Caco-2 (cell line): ENCODE measurements around the gene AK5. TPM values are rescaled to one million over a fixed set of nuclear protein-coding genes. Genes with fewer than 3 reads are reported as not detected.

Experiments used
- BruUV-seq: library from RNA; stranded (reverse); fragments of 400-500 nt; replicated peaks from 2 replicates; lab custom pipeline; 2021; lab: Mats Ljungman, UMichigan
- CTCF ChIA-PET: fragments of 300-600 bp; sonication (Branson Sonifier 250); formaldehyde crosslinking; loops from one replicate; lab custom pipeline; 2022; ENCODE audit warnings: antibody characterized with exemption; lab: Charles Lee
- POLR2A ChIA-PET: fragments of 300-600 bp; sonication (Branson Sonifier 250); formaldehyde crosslinking; loops from one replicate; lab custom pipeline; 2022; ENCODE audit warnings: antibody characterized with exemption; lab: Charles Lee
- DNase-seq, 2 experiments: peaks; one replicate each; pipeline versions ENCODE4 v3.0.0 to v3.0.0-alpha.2; 2020 to 2022
- H3K27me3 ChIP-seq: replicated peaks from 2 replicates; pipeline ENCODE4 v1.6.0; 2011; ENCODE audit warnings: low read length; ENCODE audit not compliant: control insufficient read depth, insufficient read depth
- H3K36me3 ChIP-seq: 2 replicates; pipeline ENCODE4 v1.5.1; 2011; ENCODE audit warnings: low read length; ENCODE audit not compliant: control insufficient read depth, insufficient read depth
- H3K4me1 ChIP-seq: fragments of 250-450 bp; sonication (Bioruptor Pico); 2 replicates; pipeline ENCODE4 v1.5.1; 2020; ENCODE audit warnings: mild to moderate bottlenecking
- H3K4me3 ChIP-seq: 2 replicates; pipeline ENCODE4 v1.5.1; 2011; ENCODE audit warnings: low read depth, mild to moderate bottlenecking, control low read depth, low read length
- H3K9me3 ChIP-seq: fragments of 250-450 bp; sonication (Bioruptor Pico); 2 replicates; pipeline ENCODE4 v1.5.1; 2020; ENCODE audit warnings: mild to moderate bottlenecking, moderate library complexity
- H3K27ac Mint-ChIP-seq: one replicate; pipeline ENCODE4 v1.8.0; 2022; ENCODE audit warnings: mixed read lengths; ENCODE audit not compliant: unreplicated experiment
- H3K27me3 Mint-ChIP-seq: one replicate; pipeline ENCODE4 v1.8.0; 2022; ENCODE audit warnings: mixed read lengths; ENCODE audit not compliant: insufficient read depth, unreplicated experiment
- H3K36me3 Mint-ChIP-seq: one replicate; pipeline ENCODE4 v1.8.0; 2022; ENCODE audit warnings: mild to moderate bottlenecking, mixed read lengths; ENCODE audit not compliant: insufficient read depth, unreplicated experiment
- H3K4me1 Mint-ChIP-seq: one replicate; pipeline ENCODE4 v1.8.0; 2022; ENCODE audit warnings: low read depth, mixed read lengths; ENCODE audit not compliant: unreplicated experiment
- H3K4me3 Mint-ChIP-seq: one replicate; pipeline ENCODE4 v1.8.0; 2022; ENCODE audit warnings: mild to moderate bottlenecking, moderate library complexity, mixed read lengths; ENCODE audit not compliant: unreplicated experiment
- H3K9me3 Mint-ChIP-seq: one replicate; pipeline ENCODE4 v1.8.0; 2022; ENCODE audit warnings: mixed read lengths; ENCODE audit not compliant: unreplicated experiment
- intact Hi-C: fragments of 100-400 bp; cut with micrococcal nuclease; formaldehyde crosslinking; loops from one replicate; pipeline ENCODE4 v1.10.0; 2022; ENCODE audit not compliant: unreplicated experiment
- total RNA-seq: library from RNA; stranded (reverse); gene quantifications from 2 replicates; pipeline ENCODE4 v1.2.3, GENCODE V29; 2022
- TF ChIP-seq, protein P1 (sequence below), 2 experiments: fragments of 200-600 bp in 1 of 2; IDR thresholded peaks; 1 replicate in 1 of 2; 2 replicates in 1 of 2; pipeline versions ENCODE4 v1.5.1 to v1.8.0; 2011 to 2022; ENCODE audit warnings: antibody characterized with exemption in 1 of 2, control low read depth in 1 of 2, inconsistent platforms in 1 of 2, low read depth in 1 of 2, low read length in 1 of 2, mild to moderate bottlenecking in 1 of 2, moderate library complexity in 1 of 2; ENCODE audit not compliant: insufficient read depth in 1 of 2, severe bottlenecking in 1 of 2, unreplicated experiment in 1 of 2

AK5 gene
- total RNA-seq, 1 experiment from 2014 or later, result not detected

DNA sequence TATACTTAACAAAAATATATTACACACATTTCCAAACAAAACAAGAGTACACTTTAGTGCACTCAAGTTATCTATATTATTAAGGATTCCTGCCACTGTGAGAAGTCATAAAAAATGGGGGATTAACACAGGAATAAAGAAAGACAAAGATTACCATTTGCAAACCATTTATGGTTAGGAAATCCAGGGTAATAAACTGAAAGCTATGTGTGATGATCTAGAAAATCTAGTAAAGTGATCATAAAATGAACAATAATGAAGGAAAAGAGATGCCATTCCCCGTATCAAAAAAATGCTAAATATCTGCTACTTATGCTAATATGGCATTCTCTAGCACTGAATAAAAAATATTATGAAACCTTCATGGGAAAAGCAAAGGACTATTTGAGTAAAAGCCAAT lies 101.4 kb downstream of the AK5 start:
- Histone ChIP-seq H3K4me3 (no peak overlapping the region), H3K4me1 (peaks cover 13% of the 10 kb centered on the region; the same call in 1 of the 2 replicates), H3K36me3 (no peaks in the 10 kb centered on the region), H3K9me3 (no peaks in the 10 kb centered on the region), H3K27me3 (no peaks in the 10 kb centered on the region)
- DNase-seq, result no peak
- BruUV-seq, result no TSS peak
- TF ChIP-seq, protein P1, sequence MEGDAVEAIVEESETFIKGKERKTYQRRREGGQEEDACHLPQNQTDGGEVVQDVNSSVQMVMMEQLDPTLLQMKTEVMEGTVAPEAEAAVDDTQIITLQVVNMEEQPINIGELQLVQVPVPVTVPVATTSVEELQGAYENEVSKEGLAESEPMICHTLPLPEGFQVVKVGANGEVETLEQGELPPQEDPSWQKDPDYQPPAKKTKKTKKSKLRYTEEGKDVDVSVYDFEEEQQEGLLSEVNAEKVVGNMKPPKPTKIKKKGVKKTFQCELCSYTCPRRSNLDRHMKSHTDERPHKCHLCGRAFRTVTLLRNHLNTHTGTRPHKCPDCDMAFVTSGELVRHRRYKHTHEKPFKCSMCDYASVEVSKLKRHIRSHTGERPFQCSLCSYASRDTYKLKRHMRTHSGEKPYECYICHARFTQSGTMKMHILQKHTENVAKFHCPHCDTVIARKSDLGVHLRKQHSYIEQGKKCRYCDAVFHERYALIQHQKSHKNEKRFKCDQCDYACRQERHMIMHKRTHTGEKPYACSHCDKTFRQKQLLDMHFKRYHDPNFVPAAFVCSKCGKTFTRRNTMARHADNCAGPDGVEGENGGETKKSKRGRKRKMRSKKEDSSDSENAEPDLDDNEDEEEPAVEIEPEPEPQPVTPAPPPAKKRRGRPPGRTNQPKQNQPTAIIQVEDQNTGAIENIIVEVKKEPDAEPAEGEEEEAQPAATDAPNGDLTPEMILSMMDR (IDR thresholded peaks at IDR 0.05; ENCODE audit: insufficient read depth in 1 of 2, low read depth in 1 of 2, low read length in 1 of 2, severe bottlenecking in 1 of 2, unreplicated experiment in 1 of 2), result no peak
- ChIA-PET POLR2A (no interaction called here), CTCF (no interaction called here)
- Mint-ChIP-seq H3K4me1 (peaks cover 7% of the 10 kb centered on the region), H3K4me3 (no peak overlapping the region), H3K27ac (no peak overlapping the region), H3K27me3 (no peaks in the 10 kb centered on the region), H3K36me3 (no peaks in the 10 kb centered on the region), H3K9me3 (no peaks in the 10 kb centered on the region)
- intact Hi-C loops, result no loop called here

DNA sequence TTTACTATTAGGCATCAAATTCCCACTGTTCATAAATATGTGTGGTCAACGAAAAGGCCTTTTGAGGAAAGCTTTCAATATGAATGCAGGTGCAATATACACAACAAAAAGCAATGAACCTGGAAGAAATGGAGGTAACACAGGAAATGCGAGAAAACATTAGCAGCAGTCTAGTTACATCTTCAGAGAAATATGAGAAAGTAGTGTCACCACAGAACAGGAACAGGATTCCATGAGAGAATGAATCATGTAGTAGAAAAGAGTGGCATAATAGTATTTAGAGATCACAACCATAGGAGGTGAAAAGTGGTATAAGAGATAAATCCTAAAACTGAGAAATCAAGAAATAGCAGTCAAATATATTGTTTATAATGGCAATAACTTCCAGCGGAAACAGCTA lies 103.7 kb downstream of the AK5 start:
- no peak for DNase-seq
- Mint-ChIP-seq H3K4me3 (no peak overlapping the region), H3K4me1 (no peaks in the 10 kb centered on the region), H3K27me3 (peaks cover 3% of the 10 kb centered on the region), H3K27ac (no peak overlapping the region), H3K9me3 (no peaks in the 10 kb centered on the region), H3K36me3 (no peaks in the 10 kb centered on the region)
- no peaks in the 10 kb centered on the region for H3K36me3 ChIP-seq
- BruUV-seq, result no TSS peak
- CTCF ChIA-PET, result no interaction called here
- intact Hi-C loops, result no loop called here
- H3K27me3 ChIP-seq, result no peaks in the 10 kb centered on the region
- POLR2A ChIA-PET, result no interaction called here
- H3K4me1 ChIP-seq, result no peaks in the 10 kb centered on the region
- TF ChIP-seq, protein P1 (IDR thresholded peaks at IDR 0.05; ENCODE audit: insufficient read depth in 1 of 2, low read depth in 1 of 2, low read length in 1 of 2, severe bottlenecking in 1 of 2, unreplicated experiment in 1 of 2), result no peak
- H3K9me3 ChIP-seq, result no peaks in the 10 kb centered on the region
- H3K4me3 ChIP-seq, result no peak overlapping the region

DNA sequence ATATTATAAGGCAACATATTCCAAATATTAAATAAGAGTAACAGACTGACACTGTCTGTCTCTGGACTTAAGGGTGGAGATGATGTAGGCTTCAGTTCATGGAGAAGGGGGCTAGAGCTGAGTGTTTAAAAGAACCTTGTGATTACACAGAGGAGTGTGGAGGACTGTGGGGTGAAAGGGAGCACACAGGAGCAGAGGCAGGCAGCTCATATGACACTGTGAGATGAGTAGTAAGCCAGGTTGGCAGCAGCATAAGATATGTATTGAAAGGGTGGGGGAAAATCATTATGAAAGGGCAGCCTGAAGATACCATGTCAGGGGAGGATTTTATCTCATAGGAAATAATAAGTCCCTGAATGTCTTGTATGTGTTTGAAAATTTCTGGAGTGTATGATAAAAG lies 104.5 kb downstream of the AK5 start:
- ChIA-PET POLR2A (no interaction called here), CTCF (no interaction called here)
- DNase-seq, result no peak
- H3K27ac Mint-ChIP-seq, result no peak overlapping the region
- H3K36me3 ChIP-seq, result no peaks in the 10 kb centered on the region
- intact Hi-C loops, result no loop called here
- no peak overlapping the region for H3K4me3 ChIP-seq
- H3K4me1 Mint-ChIP-seq, result no peaks in the 10 kb centered on the region
- TF ChIP-seq, protein P1 (IDR thresholded peaks at IDR 0.05; ENCODE audit: insufficient read depth in 1 of 2, low read depth in 1 of 2, low read length in 1 of 2, severe bottlenecking in 1 of 2, unreplicated experiment in 1 of 2), result no peak
- no peaks in the 10 kb centered on the region for H3K36me3 Mint-ChIP-seq
- no peaks in the 10 kb centered on the region for H3K4me1 ChIP-seq
- no peaks in the 10 kb centered on the region for H3K9me3 ChIP-seq
- BruUV-seq, result no TSS peak
- no peaks in the 10 kb centered on the region for H3K9me3 Mint-ChIP-seq
- no peak overlapping the region for H3K4me3 Mint-ChIP-seq
- no peaks in the 10 kb centered on the region for H3K27me3 ChIP-seq
- peaks cover 3% of the 10 kb centered on the region for H3K27me3 Mint-ChIP-seq
